ENCODE measurements around the gene ZNF681. TPM values are rescaled to one million over a fixed set of nuclear protein-coding genes. Genes with fewer than 3 reads are reported as not detected.

The ZNF681 gene
- total and polyA plus RNA-seq, 9 of the 15 experiments (the other 6 are each of a cell fraction or from before 2014, with no cell fraction given) = 2.8 to 8.6 (median 4.1) TPM

GRCh38 chr19:23762884-23763711 is 4.4 kb upstream of the ZNF681 start (continued):
- TF ChIP-seq SAP30 (IDR thresholded peaks at IDR 0.05; ENCODE audit: borderline replicate concordance, insufficient read depth, low read depth, low read length, poor library complexity, severe bottlenecking) (peak; percentile 52), CBFB (CRISPR knock-in tag; IDR thresholded peaks at IDR 0.05) (no peak), ZBTB11 (CRISPR knock-in tag; IDR thresholded peaks at IDR 0.05) (0 out of 6 replicates have a peak, but pooled peaks of 1 of the 3 experiments have one; percentile 29), GTF2F1 (IDR thresholded peaks at IDR 0.05; ENCODE audit: low read depth, low read length) (no peak), GATAD2B (IDR thresholded peaks at IDR 0.05; ENCODE audit: borderline replicate concordance) (no peak), ZNF655 (CRISPR knock-in tag; IDR thresholded peaks at IDR 0.05) (no peak), E2F3 (CRISPR knock-in tag; IDR thresholded peaks at IDR 0.05) (no peak), BDP1 (IDR thresholded peaks at IDR 0.05; ENCODE audit: insufficient read depth, insufficient read length) (no peak), CBX5 (IDR thresholded peaks at IDR 0.05; ENCODE audit: borderline replicate concordance, low read depth) (no peak), ZNF699 (CRISPR knock-in tag; IDR thresholded peaks at IDR 0.05; ENCODE audit: insufficient replicate concordance) (no peak), PURB (CRISPR knock-in tag; IDR thresholded peaks at IDR 0.05; ENCODE audit: low read depth) (no peak), POLR2B (IDR thresholded peaks at IDR 0.05; ENCODE audit: low read depth, partially characterized antibody) (peak; percentile 79)
- TF ChIP-seq, protein P1, sequence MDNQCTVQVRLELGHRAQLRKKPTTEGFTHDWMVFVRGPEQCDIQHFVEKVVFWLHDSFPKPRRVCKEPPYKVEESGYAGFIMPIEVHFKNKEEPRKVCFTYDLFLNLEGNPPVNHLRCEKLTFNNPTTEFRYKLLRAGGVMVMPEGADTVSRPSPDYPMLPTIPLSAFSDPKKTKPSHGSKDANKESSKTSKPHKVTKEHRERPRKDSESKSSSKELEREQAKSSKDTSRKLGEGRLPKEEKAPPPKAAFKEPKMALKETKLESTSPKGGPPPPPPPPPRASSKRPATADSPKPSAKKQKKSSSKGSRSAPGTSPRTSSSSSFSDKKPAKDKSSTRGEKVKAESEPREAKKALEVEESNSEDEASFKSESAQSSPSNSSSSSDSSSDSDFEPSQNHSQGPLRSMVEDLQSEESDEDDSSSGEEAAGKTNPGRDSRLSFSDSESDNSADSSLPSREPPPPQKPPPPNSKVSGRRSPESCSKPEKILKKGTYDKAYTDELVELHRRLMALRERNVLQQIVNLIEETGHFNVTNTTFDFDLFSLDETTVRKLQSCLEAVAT (IDR thresholded peaks at IDR 0.05) = 0 out of 4 replicates have a peak, but pooled peaks of 1 of the 2 experiments have one; percentile 13
- TF ChIP-seq, protein P2, sequence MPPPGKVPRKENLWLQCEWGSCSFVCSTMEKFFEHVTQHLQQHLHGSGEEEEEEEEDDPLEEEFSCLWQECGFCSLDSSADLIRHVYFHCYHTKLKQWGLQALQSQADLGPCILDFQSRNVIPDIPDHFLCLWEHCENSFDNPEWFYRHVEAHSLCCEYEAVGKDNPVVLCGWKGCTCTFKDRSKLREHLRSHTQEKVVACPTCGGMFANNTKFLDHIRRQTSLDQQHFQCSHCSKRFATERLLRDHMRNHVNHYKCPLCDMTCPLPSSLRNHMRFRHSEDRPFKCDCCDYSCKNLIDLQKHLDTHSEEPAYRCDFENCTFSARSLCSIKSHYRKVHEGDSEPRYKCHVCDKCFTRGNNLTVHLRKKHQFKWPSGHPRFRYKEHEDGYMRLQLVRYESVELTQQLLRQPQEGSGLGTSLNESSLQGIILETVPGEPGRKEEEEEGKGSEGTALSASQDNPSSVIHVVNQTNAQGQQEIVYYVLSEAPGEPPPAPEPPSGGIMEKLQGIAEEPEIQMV (tag; conservative IDR thresholded peaks at IDR 0.05; ENCODE audit: low read depth) = peak; percentile 76
- TF ChIP-seq, protein P3, sequence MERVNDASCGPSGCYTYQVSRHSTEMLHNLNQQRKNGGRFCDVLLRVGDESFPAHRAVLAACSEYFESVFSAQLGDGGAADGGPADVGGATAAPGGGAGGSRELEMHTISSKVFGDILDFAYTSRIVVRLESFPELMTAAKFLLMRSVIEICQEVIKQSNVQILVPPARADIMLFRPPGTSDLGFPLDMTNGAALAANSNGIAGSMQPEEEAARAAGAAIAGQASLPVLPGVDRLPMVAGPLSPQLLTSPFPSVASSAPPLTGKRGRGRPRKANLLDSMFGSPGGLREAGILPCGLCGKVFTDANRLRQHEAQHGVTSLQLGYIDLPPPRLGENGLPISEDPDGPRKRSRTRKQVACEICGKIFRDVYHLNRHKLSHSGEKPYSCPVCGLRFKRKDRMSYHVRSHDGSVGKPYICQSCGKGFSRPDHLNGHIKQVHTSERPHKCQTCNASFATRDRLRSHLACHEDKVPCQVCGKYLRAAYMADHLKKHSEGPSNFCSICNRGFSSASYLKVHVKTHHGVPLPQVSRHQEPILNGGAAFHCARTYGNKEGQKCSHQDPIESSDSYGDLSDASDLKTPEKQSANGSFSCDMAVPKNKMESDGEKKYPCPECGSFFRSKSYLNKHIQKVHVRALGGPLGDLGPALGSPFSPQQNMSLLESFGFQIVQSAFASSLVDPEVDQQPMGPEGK (CRISPR knock-in tag; IDR thresholded peaks at IDR 0.05; ENCODE audit: borderline replicate concordance) = no peak
